ENCODE results near the gene CHKB.
"Not testable (repeated sequence)": the region's sequence is repeated elsewhere in the genome, so short reads cannot be mapped to it uniquely, and the experiment has no call there.

Gene CHKB

GRCh38 chr22:50608996-50609395, 26.3 kb upstream of the CHKB start:
- H3K4me3 ChIP-seq (ENCODE audit: low read depth, low read length): no peak overlapping the region
- TF ChIP-seq CTCF (IDR thresholded peaks at IDR 0.05; ENCODE audit: low read depth, low read length) (no peak), MYC (IDR thresholded peaks at IDR 0.05; ENCODE audit: low read depth, low read length) (no peak)
- DNase-seq (ENCODE audit: low read depth): no peak

- not testable (repeated sequence) for H3K4me3 ChIP-seq (ENCODE audit: low read depth, low read length)
Measured at GRCh38 chr22:50608058-50608840, 25.6 kb upstream of the CHKB start.

GRCh38 chr22:50607659-50608020, 25.0 kb upstream of the CHKB start:
- TF ChIP-seq POLR2A (IDR thresholded peaks at IDR 0.05; ENCODE audit: extremely low read depth, insufficient read length) (no peak), MYC (IDR thresholded peaks at IDR 0.05; ENCODE audit: low read depth, low read length) (no peak), MAX (IDR thresholded peaks at IDR 0.05; ENCODE audit: low read depth, low read length) (no peak), CTCF (IDR thresholded peaks at IDR 0.05; ENCODE audit: low read depth, low read length) (no peak)
- DNase-seq (ENCODE audit: low read depth): no peak
- no peak overlapping the region for H3K4me3 ChIP-seq (ENCODE audit: low read depth, low read length)

More at GRCh38 chr22:50608058-50608840, 25.6 kb upstream of the CHKB start:
- not testable (repeated sequence) for DNase-seq (ENCODE audit: low read depth)

GRCh38 chr22:50606946-50607658, 24.5 kb upstream of the CHKB start:
- no peak for TF ChIP-seq MAX (IDR thresholded peaks at IDR 0.05; ENCODE audit: low read depth, low read length)
- TF ChIP-seq POLR2A (IDR thresholded peaks at IDR 0.05; ENCODE audit: extremely low read depth, insufficient read length): no peak
- no peak for TF ChIP-seq CTCF (IDR thresholded peaks at IDR 0.05; ENCODE audit: low read depth, low read length)
- TF ChIP-seq MYC (IDR thresholded peaks at IDR 0.05; ENCODE audit: low read depth, low read length): no peak
- no peak overlapping the region for H3K4me3 ChIP-seq (ENCODE audit: low read depth, low read length)
- DNase-seq (ENCODE audit: low read depth): no peak

GRCh38 chr22:50606165-50606945, 23.7 kb upstream of the CHKB start:
- no peak overlapping the region for H3K4me3 ChIP-seq (ENCODE audit: low read depth, low read length)
- TF ChIP-seq POLR2A (IDR thresholded peaks at IDR 0.05; ENCODE audit: extremely low read depth, insufficient read length) (no peak), MAX (IDR thresholded peaks at IDR 0.05; ENCODE audit: low read depth, low read length) (no peak), MYC (IDR thresholded peaks at IDR 0.05; ENCODE audit: low read depth, low read length) (no peak)
- peak; percentile 33 for DNase-seq (ENCODE audit: low read depth)

GRCh38 chr22:50605613-50606074, 23.0 kb upstream of the CHKB start:
- H3K4me3 ChIP-seq (ENCODE audit: low read depth, low read length): no peak overlapping the region
- TF ChIP-seq MAX (IDR thresholded peaks at IDR 0.05; ENCODE audit: low read depth, low read length): no peak
- no peak for TF ChIP-seq MYC (IDR thresholded peaks at IDR 0.05; ENCODE audit: low read depth, low read length)
- TF ChIP-seq POLR2A (IDR thresholded peaks at IDR 0.05; ENCODE audit: extremely low read depth, insufficient read length): no peak
- no peak for TF ChIP-seq CTCF (IDR thresholded peaks at IDR 0.05; ENCODE audit: low read depth, low read length)
- no peak for DNase-seq (ENCODE audit: low read depth)

Data from NB4 (cell line).